Fibroblast of peridontal ligament (primary cell): ENCODE results near the gene RIOX2.

Experiments used
- DNase-seq: peaks from one replicate; pipeline ENCODE4 v3.0.0-alpha.2; 2010; ENCODE audit errors: extremely low read depth

Gene RIOX2

GRCh38 chr3:97990624-97991292 lies 18.5 kb upstream of the RIOX2 start:
- DNase-seq, result no peak

GRCh38 chr3:97988784-97989568 lies 16.7 kb upstream of the RIOX2 start:
- DNase-seq, result no peak

- DNase-seq, result no peak
Measured at GRCh38 chr3:97987306-97987705, 15.1 kb upstream of the RIOX2 start.

- DNase-seq, result no peak
Measured at GRCh38 chr3:97983933-97984491, 11.8 kb upstream of the RIOX2 start.

- no peak for DNase-seq
Measured at GRCh38 chr3:97981886-97982285, 9.7 kb upstream of the RIOX2 start.

GRCh38 chr3:97979610-97980009 lies 7.4 kb upstream of the RIOX2 start:
- no peak for DNase-seq

- DNase-seq, result peak; percentile 23
Measured at GRCh38 chr3:97975466-97975865, 3.2 kb upstream of the RIOX2 start.

- DNase-seq, result no peak
Measured at GRCh38 chr3:97974996-97975395, 2.8 kb upstream of the RIOX2 start.

GRCh38 chr3:97972976-97973375 lies 745 bp upstream of the RIOX2 start:
- no peak for DNase-seq

- peak; percentile 9 for DNase-seq
Measured at GRCh38 chr3:97970956-97971620, 1.1 kb downstream of the RIOX2 start.

GRCh38 chr3:97970156-97970555 lies 2.1 kb downstream of the RIOX2 start:
- DNase-seq, result peak; percentile 65

GRCh38 chr3:97969541-97969940 lies 2.7 kb downstream of the RIOX2 start:
- DNase-seq, result no peak

- DNase-seq, result no peak
Measured at GRCh38 chr3:97968376-97968775, 3.9 kb downstream of the RIOX2 start.

GRCh38 chr3:97967966-97968365 lies 4.3 kb downstream of the RIOX2 start:
- no peak for DNase-seq

- peak; percentile 75 for DNase-seq
Measured at GRCh38 chr3:97960993-97961766, 11.1 kb downstream of the RIOX2 start.

GRCh38 chr3:97960551-97960950 lies 11.7 kb downstream of the RIOX2 start:
- no peak for DNase-seq

GRCh38 chr3:97959872-97960271 lies 12.4 kb downstream of the RIOX2 start:
- no peak for DNase-seq

GRCh38 chr3:97958796-97959195 lies 13.4 kb downstream of the RIOX2 start:
- no peak for DNase-seq

- peak; percentile 33 for DNase-seq
Measured at GRCh38 chr3:97958396-97958795, 13.8 kb downstream of the RIOX2 start.

GRCh38 chr3:97957617-97958311 lies 14.5 kb downstream of the RIOX2 start:
- DNase-seq, result no peak

GRCh38 chr3:97956051-97956450 lies 16.2 kb downstream of the RIOX2 start:
- DNase-seq, result no peak
